HG02759 (cell line): ENCODE measurements around the gene COL5A1.
"Not testable (repeated sequence)": the region's sequence is repeated elsewhere in the genome, so short reads cannot be mapped to it uniquely, and the experiment has no call there.

Experiments
- ATAC-seq: cut with Tn5 transposase; IDR thresholded peaks from one replicate; pipeline ENCODE4 v1.9.1; 2021; ENCODE audit warnings: mild to moderate bottlenecking, moderate library complexity; ENCODE audit not compliant: unreplicated experiment

The COL5A1 gene

GRCh38 chr9:134637696-134638501 is 3.7 kb upstream of the COL5A1 start:
- no peak for ATAC-seq

- ATAC-seq, result no peak
These were observed 3.0 kb upstream of the COL5A1 start for GRCh38 chr9:134638502-134639090.

DNA sequence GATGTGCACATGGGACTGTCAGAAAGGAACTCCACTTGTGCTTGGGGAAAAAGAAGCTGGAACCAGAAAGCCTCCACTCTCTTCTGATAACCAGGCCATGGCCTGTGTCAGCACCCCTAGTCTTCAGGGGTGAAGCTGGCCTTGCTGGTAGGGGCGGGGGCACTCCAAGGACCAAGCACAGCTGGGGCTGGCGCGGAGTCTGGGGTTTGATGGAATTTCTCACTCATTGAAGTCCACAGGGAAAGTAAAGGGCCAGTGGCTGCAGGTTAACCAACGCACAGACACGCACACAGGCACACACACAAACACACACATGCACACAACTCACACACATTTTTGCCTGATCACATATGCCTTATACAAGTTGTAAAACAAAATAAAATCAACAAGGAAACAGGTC is 1.6 kb upstream of the COL5A1 start:
- no peak for ATAC-seq

GRCh38 chr9:134640506-134641172 is 964 bp upstream of the COL5A1 start:
- ATAC-seq, result no peak

DNA sequence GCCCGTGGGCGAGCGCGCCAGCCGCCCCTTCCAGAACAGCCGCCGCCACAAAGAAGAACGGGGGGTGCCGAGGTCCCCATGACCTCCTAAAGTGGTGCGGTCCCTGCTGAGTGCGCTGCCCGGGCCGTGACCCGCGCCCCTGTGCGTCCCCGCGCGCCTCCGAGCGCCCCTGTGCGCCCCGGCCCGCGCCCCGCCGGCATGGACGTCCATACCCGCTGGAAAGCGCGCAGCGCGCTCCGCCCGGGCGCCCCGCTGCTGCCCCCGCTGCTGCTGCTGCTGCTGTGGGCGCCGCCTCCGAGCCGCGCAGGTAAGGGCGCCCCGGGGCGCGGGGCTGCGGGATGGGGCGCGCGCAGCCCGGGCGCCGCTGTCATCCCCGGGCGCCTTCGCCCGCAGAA is 384 bp downstream of the COL5A1 start:
- no peak for ATAC-seq

DNA sequence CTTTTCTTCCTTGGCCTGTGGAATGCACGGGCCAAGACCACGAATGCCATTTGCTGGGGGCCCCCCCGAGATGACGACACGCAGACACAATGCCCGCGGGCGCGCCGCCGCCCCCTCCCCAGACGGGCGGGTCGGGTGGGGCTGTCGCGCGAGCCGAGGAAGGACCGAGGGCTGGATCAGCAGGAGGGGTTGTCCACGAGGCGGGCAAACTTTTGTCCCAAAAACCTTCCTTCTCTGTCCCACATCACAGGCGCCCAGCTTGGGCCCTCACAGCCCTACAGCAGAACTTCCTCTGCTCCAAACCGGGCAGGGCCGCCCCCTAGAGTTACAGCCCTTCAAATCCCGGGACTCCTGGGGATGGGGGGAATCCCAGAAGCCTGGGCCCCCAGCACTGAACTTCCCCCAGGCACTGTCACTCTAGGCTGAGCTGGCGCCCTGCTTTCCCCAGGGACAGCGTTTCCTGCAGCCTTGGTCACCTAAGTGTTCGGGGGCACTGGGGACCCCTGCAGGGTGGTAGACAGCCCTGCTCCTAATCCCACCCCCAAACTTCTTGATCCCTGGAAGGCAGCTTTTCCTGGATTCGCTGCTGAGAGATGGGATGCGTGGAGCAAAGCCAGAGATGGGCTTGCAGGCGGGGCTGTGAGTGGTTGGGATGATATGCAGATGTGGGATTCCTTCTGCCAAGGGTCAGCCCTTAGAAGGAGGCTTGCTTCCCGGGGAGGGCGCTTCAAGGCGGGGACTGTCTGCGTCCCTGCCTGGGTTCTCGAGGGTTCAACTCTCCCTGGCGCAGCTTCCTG is 980 bp downstream of the COL5A1 start:
- no peak for ATAC-seq

GRCh38 chr9:134643222-134643671 is 1.6 kb downstream of the COL5A1 start:
- ATAC-seq, result no peak

DNA sequence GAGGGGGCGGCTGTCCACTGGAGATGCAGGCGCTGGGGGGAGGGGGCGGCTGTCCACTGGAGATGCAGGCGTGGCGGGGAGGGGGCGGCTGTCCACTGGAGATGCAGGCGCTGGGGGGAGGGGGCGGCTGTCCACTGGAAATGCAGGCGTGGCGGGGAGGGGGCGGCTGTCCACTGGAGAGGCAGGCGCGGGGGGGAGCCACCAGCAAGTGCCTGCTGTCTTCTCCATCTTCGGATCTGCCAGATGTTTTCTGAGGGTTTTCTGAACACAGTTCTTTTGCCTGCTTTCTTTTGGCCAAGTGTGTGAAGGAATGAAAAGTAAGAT is 2.8 kb downstream of the COL5A1 start:
- ATAC-seq, result not testable (repeated sequence)

GRCh38 chr9:134644725-134645606 is 3.4 kb downstream of the COL5A1 start:
- ATAC-seq, result no peak

DNA sequence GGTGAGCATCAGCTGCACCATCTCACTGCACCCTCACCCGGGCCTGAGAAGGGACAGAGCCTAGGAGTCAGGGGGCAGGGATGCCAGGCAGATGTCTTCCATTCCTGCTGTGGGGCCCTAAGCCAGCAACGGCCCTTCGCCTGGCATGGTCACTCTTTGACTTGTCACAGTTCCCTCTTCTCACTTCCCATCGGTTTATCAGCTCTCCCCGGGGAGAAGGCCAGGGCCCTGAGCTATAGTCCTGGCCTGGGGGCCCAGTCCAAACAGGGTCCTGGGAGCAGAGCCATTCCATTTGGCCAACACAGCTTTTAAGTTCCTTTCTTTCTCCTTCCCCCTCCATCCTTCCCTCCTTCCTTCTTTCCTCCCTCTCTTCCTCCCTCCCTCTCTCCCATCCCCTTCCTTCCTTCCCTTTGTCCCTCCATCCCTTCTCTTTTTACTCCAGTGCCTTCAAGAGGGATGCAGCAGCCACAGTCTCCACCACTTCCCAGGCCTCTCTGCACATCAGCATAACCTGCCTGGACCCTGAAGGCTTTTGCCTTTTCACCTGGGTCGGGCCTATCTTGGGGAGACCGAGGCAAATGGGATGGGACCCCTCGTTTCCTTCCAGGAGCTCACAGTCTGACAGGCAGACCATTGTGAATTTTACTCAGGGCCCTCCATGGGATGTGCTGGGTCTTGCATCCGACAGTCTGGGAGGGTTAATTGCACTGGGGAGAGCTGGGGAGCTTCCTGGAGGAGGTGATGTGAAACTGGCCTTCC is 4.2 kb downstream of the COL5A1 start:
- ATAC-seq, result no peak

GRCh38 chr9:134647359-134648080 is 5.9 kb downstream of the COL5A1 start:
- ATAC-seq, result no peak

- no peak for ATAC-seq
These were observed 7.3 kb downstream of the COL5A1 start for GRCh38 chr9:134648701-134649530.

GRCh38 chr9:134650431-134651190 is 9.0 kb downstream of the COL5A1 start:
- ATAC-seq, result no peak

DNA sequence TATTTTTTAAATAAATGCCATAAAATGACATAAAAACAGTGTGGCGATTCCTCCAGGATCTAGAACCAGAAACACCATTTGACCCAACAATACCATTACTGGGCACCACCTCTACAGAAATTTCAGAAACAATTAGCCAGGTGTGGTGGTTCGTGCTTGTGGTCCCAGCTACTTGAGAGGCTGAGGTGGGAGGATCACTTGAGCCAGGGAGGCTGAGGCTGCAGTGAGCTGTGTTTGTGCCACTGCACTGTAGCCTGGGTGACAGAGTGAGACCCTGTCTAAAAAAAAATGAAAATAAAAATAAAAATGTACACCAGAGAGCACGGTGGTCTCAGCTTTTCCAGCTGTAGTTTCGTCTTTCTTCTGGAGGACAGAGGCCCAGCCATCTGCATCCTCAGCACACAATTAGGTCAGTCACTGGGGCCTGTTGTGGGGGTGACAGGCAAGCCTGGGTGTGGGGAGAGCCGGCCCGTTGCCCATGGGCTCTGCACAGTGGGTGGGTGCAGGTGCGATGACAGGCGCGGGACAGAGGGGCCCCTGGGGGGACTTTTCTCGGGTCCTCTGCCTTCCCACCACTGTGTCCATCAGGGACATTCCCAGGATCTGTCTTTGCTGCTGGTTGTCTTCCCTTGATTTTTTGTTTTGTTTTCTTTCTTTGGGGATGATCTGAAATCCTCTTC is 9.8 kb downstream of the COL5A1 start:
- ATAC-seq, result no peak

DNA sequence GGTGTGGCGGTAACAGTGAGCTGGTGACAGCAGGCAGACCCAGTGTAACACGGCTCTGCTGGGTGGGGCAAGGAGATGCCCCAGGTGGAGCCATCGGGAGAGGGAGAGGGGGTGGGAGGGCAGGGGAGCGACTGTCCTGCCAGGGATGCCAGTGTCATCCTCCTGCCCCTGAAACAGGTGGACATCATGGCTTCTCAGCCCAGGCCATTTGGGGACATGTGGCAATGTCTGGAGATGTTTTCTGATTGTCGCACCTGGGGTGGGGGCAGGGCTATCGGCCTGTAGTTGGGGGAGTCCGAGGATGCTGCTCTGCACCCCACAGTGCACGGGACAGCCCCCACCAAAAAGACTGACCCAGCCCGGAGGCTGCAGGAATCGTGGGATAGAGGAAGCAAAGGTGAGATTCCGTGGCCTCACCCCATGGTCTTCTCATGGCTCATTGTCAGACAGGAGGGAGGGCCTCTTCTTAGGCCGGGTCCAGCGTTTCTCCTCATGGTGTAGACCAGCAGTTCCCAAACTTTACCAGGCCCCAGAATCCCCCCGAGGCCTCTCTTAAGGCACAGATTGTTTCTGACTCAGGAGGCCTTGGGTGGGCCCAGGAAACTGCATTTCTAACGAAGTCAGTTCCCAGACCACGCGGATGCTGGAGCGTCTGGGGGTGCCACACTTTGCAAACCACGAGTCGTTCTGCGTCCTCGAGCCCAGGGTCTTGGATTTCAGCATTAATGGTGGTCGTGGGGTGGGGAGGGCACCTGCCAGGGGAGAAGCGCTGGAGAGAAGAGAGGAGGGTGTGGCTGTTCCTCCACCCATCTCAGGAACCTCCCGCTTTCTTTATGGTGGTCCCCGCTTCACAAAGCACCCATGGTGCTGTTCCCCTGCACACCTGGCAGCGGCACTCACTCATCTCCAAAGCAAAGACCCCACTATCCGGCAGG is 11.0 kb downstream of the COL5A1 start:
- ATAC-seq, result no peak
